Rectal smooth muscle tissue (tissue), 1 donor: Measurements from ENCODE around the gene ICE2.

Experiments used
- H3K27ac ChIP-seq: one replicate; pipeline ENCODE4 v1.7.0; 2013; ENCODE audit warnings: low read depth, low read length, inconsistent platforms
- H3K27me3 ChIP-seq: one replicate; pipeline ENCODE4 v1.7.0; 2013; ENCODE audit warnings: low read length; ENCODE audit not compliant: control insufficient read depth, insufficient read depth
- H3K36me3 ChIP-seq: one replicate; pipeline ENCODE4 v1.7.0; 2013; ENCODE audit warnings: low read length; ENCODE audit not compliant: control insufficient read depth, insufficient read depth
- H3K4me1 ChIP-seq: one replicate; pipeline ENCODE4 v1.7.0; 2013; ENCODE audit warnings: low read length; ENCODE audit not compliant: control insufficient read depth, insufficient read depth
- H3K4me3 ChIP-seq: one replicate; pipeline ENCODE4 v1.7.0; 2013; ENCODE audit warnings: low read length
- H3K9ac ChIP-seq: one replicate; pipeline ENCODE4 v1.7.0; 2013; ENCODE audit warnings: low read length

Gene ICE2

DNA sequence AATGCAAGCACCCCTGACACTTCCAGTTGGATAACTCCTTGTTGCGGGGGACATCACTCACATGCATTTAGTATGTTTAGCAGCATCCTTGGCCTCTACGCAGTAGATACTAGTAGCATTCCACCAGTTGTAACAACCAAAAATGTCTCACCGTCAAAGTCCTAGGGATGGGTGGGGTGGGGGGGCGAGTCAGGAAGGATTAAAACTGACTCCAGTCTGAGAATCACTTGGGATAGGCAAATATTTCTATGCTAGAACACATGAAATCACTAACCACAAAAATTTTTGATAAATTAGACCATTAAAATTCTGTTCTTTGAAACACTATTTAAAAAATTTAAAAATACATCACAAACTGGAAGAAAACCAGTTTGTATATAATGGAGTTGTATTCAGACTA, 18.0 kb downstream of the ICE2 start:
- H3K27ac ChIP-seq, result no peak overlapping the region
- H3K4me3 ChIP-seq, result no peak overlapping the region

DNA sequence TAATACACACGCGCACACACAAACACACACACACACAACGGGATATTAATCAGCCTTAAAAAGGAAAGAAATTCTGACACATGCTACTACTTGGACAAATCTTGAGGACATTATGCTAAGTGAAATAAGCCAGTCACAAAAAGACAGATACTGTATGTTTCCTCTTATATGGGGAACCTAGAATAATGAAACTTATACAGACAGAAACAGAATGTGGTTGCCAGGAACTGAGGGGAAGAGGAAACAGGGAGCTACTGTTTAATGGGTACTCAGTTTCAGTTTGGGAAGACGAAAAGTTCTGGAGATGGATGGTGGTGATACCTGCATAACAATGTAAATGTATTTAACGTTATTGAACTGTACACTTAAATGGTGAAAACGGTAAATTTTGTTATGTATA, 20.2 kb downstream of the ICE2 start:
- H3K27me3 ChIP-seq, result no peaks in the 10 kb centered on the region
- H3K9ac ChIP-seq, result no peak overlapping the region
- no peak overlapping the region for H3K4me3 ChIP-seq
- H3K27ac ChIP-seq, result no peak overlapping the region
- no peaks in the 10 kb centered on the region for H3K36me3 ChIP-seq
- H3K4me1 ChIP-seq, result no peaks in the 10 kb centered on the region

More for the DNA sequence above, 18.0 kb downstream of the ICE2 start:
- no peaks in the 10 kb centered on the region for H3K36me3 ChIP-seq
- H3K9ac ChIP-seq, result no peak overlapping the region
- no peaks in the 10 kb centered on the region for H3K27me3 ChIP-seq
- no peaks in the 10 kb centered on the region for H3K4me1 ChIP-seq

DNA sequence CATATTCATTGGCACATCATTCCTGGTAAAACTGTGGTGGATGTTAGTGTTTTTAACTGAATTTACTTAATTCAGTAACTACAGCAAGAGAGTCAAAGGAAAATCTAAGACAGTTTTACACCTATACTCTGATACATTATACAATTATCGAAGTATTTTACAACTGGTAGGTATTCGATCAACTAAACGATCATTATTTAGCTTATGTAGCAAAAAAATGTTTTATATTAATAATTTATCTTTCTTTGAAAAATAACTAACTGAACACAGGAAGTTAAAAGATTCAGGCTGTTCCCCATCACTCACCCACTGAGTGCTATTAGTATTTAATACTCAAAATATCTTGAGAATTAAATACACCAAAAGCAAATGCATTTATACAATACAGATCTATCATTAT, 21.0 kb downstream of the ICE2 start:
- Histone ChIP-seq H3K36me3 (no peaks in the 10 kb centered on the region), H3K4me1 (no peaks in the 10 kb centered on the region), H3K27ac (no peak overlapping the region), H3K9ac (no peak overlapping the region), H3K4me3 (no peak overlapping the region), H3K27me3 (no peaks in the 10 kb centered on the region)

DNA sequence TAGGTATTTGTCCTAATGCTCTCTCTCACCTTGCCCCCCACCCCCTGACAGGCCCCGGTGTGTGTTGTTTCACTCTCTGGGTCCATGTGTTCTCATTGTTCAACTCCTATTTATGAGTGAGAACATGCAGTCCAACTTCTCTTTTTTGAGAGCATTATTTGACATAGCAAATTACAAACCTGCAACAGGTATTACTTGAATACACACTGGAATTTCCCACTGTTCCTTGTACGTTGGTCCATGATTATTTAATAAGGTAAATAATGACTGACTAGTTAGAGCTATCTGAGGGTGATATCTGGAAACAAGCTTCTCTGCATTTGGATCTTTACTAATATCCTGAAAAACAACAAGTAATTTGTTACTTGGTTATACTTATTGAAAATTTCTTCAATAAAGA, 24.1 kb downstream of the ICE2 start:
- H3K27ac ChIP-seq, result no peak overlapping the region
- H3K4me3 ChIP-seq, result no peak overlapping the region
- H3K9ac ChIP-seq, result no peak overlapping the region
- peaks cover 2% of the 10 kb centered on the region for H3K36me3 ChIP-seq
- no peaks in the 10 kb centered on the region for H3K4me1 ChIP-seq
- H3K27me3 ChIP-seq, result no peaks in the 10 kb centered on the region

DNA sequence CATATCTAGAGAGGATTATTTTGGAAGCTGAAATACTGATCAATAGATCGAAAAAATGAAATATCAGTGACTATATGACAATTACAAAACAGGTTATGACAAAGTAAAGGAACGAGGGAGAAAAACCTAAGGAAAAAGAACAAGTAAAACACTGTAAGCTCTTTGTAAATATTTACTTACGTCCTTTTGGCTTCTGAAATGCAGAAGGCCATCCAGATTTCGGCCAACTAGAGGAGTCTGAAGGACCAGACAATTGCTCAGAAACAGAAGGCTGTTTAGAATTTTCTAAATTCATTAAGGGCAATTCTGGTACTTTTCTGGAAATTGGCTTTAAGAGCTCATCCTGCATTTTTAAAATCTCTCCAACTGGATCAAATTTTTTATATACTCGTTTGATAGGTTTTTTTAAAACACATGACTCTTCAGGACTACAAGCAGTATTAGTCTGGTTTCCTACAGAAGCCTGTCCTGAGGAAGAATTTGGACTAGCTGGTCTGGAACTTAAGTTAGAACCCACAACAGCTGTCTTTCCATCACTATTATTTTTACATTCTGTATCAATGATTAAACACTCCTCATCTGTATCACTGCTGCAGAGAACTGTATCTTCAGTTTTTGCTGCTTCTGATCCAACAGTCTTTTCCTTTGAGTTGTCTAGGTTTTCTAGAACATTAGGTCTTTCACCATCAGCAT, 30.1 kb downstream of the ICE2 start:
- Histone ChIP-seq H3K27ac (no peak overlapping the region), H3K9ac (no peak overlapping the region), H3K4me3 (no peak overlapping the region), H3K36me3 (peaks cover 8% of the 10 kb centered on the region), H3K4me1 (no peaks in the 10 kb centered on the region), H3K27me3 (no peaks in the 10 kb centered on the region)

DNA sequence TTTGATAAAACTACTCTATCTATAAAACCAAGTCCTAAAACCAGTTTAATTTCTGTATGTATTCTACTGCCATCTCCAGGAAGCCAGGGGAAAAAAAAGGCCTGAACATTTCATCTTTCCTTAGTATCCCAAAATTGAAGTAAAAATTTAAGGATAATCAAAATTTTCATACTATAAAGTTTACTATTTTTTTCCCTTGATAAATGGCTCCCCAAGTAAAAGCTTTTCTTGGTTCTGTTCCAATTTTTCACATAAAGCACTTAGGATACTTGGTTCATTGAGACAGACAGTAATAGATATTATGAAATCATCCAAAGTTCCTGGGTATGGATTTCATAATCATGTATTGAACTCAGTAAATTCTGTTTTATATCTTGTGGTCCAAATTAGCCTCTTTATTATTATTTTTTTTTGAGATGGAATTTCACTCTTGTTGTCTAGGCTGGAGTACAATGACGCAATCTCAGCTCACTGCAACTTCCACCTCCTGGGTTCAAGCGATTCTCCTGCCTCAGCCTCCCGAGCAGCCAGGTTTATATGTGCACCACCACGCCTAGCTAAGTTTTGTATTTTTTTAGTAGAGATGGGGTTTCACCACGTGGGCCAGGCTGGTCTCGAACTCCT, 34.5 kb downstream of the ICE2 start:
- Histone ChIP-seq H3K4me1 (no peaks in the 10 kb centered on the region), H3K27me3 (no peaks in the 10 kb centered on the region), H3K4me3 (no peak overlapping the region), H3K9ac (no peak overlapping the region), H3K27ac (no peak overlapping the region), H3K36me3 (peaks cover 1% of the 10 kb centered on the region)

DNA sequence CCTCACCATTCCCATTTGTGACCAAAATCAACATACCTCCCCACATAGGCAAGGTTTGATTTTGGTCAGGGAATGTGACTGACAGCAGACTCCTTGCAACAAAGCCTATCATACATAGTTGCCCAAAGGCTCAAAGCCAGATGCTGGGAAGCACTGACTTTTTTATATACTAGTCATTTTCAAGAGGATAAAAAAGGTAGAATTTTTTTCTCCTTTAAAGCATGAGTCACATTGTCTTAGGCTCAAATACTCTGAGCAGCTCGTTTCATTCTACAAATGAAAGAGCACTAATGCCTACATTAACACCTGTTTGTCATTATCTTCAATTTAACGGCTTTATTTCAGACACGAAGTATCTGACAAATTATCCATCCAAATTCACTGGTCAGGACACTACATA, 36.2 kb downstream of the ICE2 start:
- no peaks in the 10 kb centered on the region for H3K36me3 ChIP-seq
- H3K4me1 ChIP-seq, result no peaks in the 10 kb centered on the region
- no peak overlapping the region for H3K9ac ChIP-seq
- H3K4me3 ChIP-seq, result no peak overlapping the region
- no peaks in the 10 kb centered on the region for H3K27me3 ChIP-seq
- H3K27ac ChIP-seq, result no peak overlapping the region

DNA sequence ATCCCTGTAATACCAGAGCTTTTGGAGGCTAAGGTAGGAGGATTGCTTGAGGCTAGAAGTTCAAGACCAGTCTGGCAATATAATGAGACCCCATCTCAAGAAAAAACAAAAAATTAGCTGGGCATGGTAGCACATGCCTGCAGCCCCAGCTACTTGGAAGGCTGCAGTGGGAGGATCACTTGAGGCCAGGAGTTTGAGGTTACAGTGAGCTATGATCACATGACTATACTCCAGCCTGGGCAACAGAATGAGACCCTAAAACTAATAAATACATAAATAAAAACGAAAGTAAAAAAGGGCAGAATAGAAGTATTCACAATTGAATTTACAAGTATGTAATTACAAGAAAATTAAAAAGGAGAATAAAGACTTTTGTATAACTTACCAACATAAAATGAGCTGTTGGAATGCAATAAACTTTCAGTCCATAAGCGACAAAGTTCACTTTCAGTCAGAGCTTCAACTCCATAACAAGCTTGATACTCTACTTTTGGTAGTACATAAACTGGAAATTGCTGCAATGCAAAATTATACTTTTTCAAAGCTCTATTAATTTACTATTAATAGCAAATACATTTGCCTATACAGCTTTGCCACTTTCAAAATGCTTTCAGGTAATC, 36.8 kb downstream of the ICE2 start:
- H3K27ac ChIP-seq, result no peak overlapping the region
- H3K27me3 ChIP-seq, result no peaks in the 10 kb centered on the region
- no peaks in the 10 kb centered on the region for H3K4me1 ChIP-seq
- H3K36me3 ChIP-seq, result no peaks in the 10 kb centered on the region
- H3K4me3 ChIP-seq, result no peak overlapping the region
- H3K9ac ChIP-seq, result no peak overlapping the region

DNA sequence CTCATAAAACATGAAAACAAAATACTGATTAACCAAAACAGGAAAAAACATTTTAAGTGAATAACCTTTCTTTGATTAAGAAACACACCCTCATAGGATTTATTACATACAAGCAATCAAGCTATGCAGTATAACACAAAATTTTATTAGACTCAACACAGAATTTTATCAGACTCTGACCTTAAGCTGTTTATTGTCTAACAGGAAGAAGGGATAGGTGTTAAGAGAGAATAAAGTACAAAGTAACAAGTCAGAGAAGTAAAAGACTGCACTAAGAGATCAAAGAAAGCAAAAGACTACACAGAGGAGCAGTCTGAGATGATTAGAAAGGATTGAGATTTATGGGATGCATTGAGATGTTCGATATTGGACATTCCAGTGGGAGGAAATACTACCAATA, 37.6 kb downstream of the ICE2 start:
- Histone ChIP-seq H3K4me1 (no peaks in the 10 kb centered on the region), H3K27ac (no peak overlapping the region), H3K4me3 (no peak overlapping the region), H3K27me3 (no peaks in the 10 kb centered on the region), H3K36me3 (no peaks in the 10 kb centered on the region), H3K9ac (no peak overlapping the region)

DNA sequence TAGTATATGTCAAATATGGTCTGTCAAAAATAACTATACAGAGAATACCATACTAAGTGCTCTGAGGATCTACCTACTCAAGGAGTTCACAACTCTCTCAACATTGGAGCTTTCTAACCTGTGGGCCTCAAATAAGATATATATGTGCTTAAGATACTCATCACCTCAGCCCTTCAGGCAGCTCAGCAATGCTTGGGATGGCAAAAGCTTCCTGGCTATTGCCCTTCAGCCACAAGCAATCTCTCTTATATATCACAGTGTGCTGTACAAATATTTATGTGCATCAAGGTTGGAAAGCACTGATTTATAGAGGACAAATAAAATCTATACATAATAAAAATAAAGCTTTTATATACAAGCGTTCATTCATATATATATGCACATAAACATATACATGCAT, 40.3 kb downstream of the ICE2 start:
- Histone ChIP-seq H3K27me3 (no peaks in the 10 kb centered on the region), H3K9ac (no peak overlapping the region), H3K27ac (no peak overlapping the region), H3K4me1 (no peaks in the 10 kb centered on the region), H3K4me3 (no peak overlapping the region), H3K36me3 (peaks cover 1% of the 10 kb centered on the region)

DNA sequence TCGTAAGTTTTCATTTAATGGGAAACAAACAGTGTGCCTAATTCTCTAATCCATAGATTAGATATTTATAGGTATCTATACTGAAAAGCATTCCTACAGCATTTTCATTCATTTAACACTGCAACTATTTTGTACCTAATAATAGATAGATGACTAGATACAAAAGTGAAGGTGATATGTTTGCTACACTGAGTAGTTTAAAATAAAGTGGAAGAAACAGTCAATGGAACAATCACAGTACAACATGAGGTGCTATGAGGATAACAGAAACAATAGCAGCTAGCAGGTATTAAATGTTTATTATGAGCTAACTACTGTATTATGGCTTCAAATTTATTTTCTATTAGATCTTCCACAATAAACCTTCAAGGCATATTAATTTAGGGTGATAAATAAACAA, 50.0 kb downstream of the ICE2 start:
- Histone ChIP-seq H3K9ac (no peak overlapping the region), H3K4me3 (no peak overlapping the region), H3K27me3 (no peaks in the 10 kb centered on the region), H3K36me3 (peaks cover 6% of the 10 kb centered on the region), H3K27ac (no peak overlapping the region), H3K4me1 (no peaks in the 10 kb centered on the region)

DNA sequence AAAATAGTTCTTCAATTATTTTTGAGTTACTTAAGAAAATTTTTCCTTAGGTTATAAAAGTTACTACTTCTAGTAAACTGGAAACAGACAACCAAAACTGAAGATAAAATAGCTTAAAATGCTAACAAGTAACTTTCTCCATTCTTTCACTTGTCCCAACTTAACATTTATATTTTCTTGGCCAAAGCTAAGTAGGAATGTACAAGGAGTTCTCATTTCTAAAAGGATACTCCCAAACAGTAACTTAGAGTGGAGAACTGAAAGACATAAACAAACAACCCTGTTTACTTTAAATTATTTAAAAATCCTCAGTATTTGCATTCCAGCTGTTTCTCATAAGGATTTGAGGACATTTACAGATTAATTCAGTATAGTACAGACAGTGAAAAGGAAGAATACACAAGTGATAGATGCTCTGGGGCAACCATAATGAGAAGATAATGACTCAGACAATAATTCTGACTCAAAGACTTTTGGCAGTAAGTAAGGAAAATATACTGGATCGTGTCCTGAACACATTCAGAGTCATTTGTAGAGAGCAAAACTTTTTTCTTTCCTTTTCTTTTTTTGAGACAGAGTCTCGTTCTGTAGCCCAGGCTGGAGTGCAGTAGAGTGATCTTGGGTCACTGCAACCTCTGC, 52.0 kb downstream of the ICE2 start:
- no peak overlapping the region for H3K4me3 ChIP-seq
- no peak overlapping the region for H3K27ac ChIP-seq
- no peak overlapping the region for H3K9ac ChIP-seq
- peaks cover 5% of the 10 kb centered on the region for H3K36me3 ChIP-seq
- no peaks in the 10 kb centered on the region for H3K4me1 ChIP-seq
- no peaks in the 10 kb centered on the region for H3K27me3 ChIP-seq
